ENCODE data around the gene NRTN. TPM values are rescaled to one million over a fixed set of nuclear protein-coding genes. Genes with fewer than 3 reads are reported as not detected.

NRTN gene
- total RNA-seq = under 0.01 and 0.17 TPM in 2 replicates

GRCh38 chr19:5804516-5805461, at the start of gene NRTN:
Gene NRTN, plus strand, starts transcription at chr19:5805067. Its CDS starts 19,099 bp downstream, at chr19:5824166.

GRCh38 chr19:5784581-5785147, 20.2 kb upstream of the NRTN start, which contains the start of gene PRR22:
Gene PRR22, minus strand, starts transcription at chr19:5784746. Its CDS starts 86 bp downstream, at chr19:5784660.

GRCh38 chr19:5790559-5791520, 14.0 kb upstream of the NRTN start, which contains the start of gene DUS3L:
Gene DUS3L, minus strand, starts transcription at chr19:5791163. Its CDS starts 22 bp downstream, at chr19:5791141.

GRCh38 chr19:5839065-5840017, 34.5 kb downstream of the NRTN start, which contains the start of gene FUT6:
Gene FUT6, minus strand, starts transcription at chr19:5839702. Its CDS starts 7,135 bp downstream, at chr19:5832567.

GRCh38 chr19:5851302-5851701, 46.4 kb downstream of the NRTN start, which contains the start of gene FUT3:
Gene FUT3, minus strand, starts transcription at chr19:5851449.

Other genes starting within 250 kb of the NRTN start
- gene TINCR, start 237.1 kb upstream of the NRTN start, total RNA-seq = under 0.01 TPM in 2 replicates
- gene SAFB2, start 182.3 kb upstream of the NRTN start, total RNA-seq = 31.1 and 48.9 TPM in 2 replicates
- 54.8 and 55.3 TPM in 2 replicates for gene SAFB, start 182.0 kb upstream of the NRTN start, total RNA-seq
- 59.5 and 69.2 TPM in 2 replicates for gene MICOS13, start 124.6 kb upstream of the NRTN start, total RNA-seq
- 10.5 and 12.0 TPM in 2 replicates for gene HSD11B1L, start 124.0 kb upstream of the NRTN start, total RNA-seq
- 624 and 820 TPM in 2 replicates for gene RPL36, start 114.8 kb upstream of the NRTN start, total RNA-seq
- gene LONP1, start 84.9 kb upstream of the NRTN start, total RNA-seq = 71.9 and 105 TPM in 2 replicates
- not detected in 2 replicates for gene CATSPERD, start 84.4 kb upstream of the NRTN start, total RNA-seq
- gene PRR22, start 20.3 kb upstream of the NRTN start, total RNA-seq = 0.09 and 0.16 TPM in 2 replicates
- gene DUS3L, start 13.9 kb upstream of the NRTN start, total RNA-seq = 22.9 and 31.2 TPM in 2 replicates
- 0.09 and 0.16 TPM in 2 replicates for gene FUT6, start 34.6 kb downstream of the NRTN start, total RNA-seq
- gene FUT3, start 46.4 kb downstream of the NRTN start, total RNA-seq = not detected in 2 replicates
- not detected in 2 replicates for gene FUT5, start 65.5 kb downstream of the NRTN start, total RNA-seq
- gene NDUFA11, start 98.7 kb downstream of the NRTN start, total RNA-seq = 230 and 313 TPM in 2 replicates
- gene VMAC, start 99.8 kb downstream of the NRTN start, total RNA-seq = 6.4 and 7.6 TPM in 2 replicates
- 4.6 and 8.8 TPM in 2 replicates for gene CAPS, start 109.2 kb downstream of the NRTN start, total RNA-seq
- gene RANBP3, start 173.1 kb downstream of the NRTN start, total RNA-seq = 35.3 and 43.1 TPM in 2 replicates

Measured in bronchial smooth muscle cell (primary cell).